Uterus (tissue), 4 donors: ENCODE data around the gene TNS4. TPM values are rescaled to one million over a fixed set of nuclear protein-coding genes. Genes with fewer than 3 reads are reported as not detected.
A peak's percentile ranks its signal among the peaks of the same experiment; 100 is the strongest.

Experiments
- DNase-seq, 2 donors: peaks; one replicate each; pipeline ENCODE4 v3.0.0-alpha.2; 2019 to 2020
- H3K27ac ChIP-seq, 2 donors: fragments of 200-600 bp; sonication (generic); 1 replicate in 1 of 2; 2 replicates in 1 of 2; pipeline ENCODE4 v1.5.1; 2016 to 2018
- H3K27me3 ChIP-seq, 2 donors: fragments of 200-600 bp; sonication (generic); one replicate each; pipeline ENCODE4 v1.5.1; 2018 to 2019; ENCODE audit warnings: control low read depth in 1 of 2
- H3K36me3 ChIP-seq, 2 donors: fragments of 200-600 bp; sonication (generic); one replicate each; pipeline ENCODE4 v1.5.1; 2019; ENCODE audit warnings: control low read depth in 1 of 2
- H3K4me1 ChIP-seq, 2 donors: fragments of 200-600 bp; sonication (generic); one replicate each; pipeline ENCODE4 v1.5.1; 2018 to 2019; ENCODE audit warnings: control low read depth in 1 of 2
- H3K4me3 ChIP-seq, 2 donors: fragments of 200-600 bp; sonication (generic); 1 replicate in 1 of 2; 2 replicates in 1 of 2; pipeline ENCODE4 v1.5.1; 2018 to 2019; ENCODE audit warnings: mild to moderate bottlenecking in 1 of 2
- H3K9me3 ChIP-seq, 2 donors: fragments of 200-600 bp; sonication (generic); one replicate each; pipeline ENCODE4 v1.5.1; 2019; ENCODE audit warnings: control low read depth in 1 of 2
- CTCF ChIP-seq, 4 experiments: fragments of 200-600 bp in 2 of 4; fragments of 450-650 bp in 2 of 4; sonication (generic) in 2 of 4; IDR thresholded peaks; one replicate each; pipeline ENCODE4 v1.5.1; 2016 to 2019; ENCODE audit warnings: antibody characterized with exemption in 4 of 4, mild to moderate bottlenecking in 2 of 4, moderate library complexity in 1 of 4
- POLR2A ChIP-seq, 2 donors: fragments of 450-650 bp; IDR thresholded peaks; one replicate each; pipeline ENCODE4 v1.6.1; 2016; ENCODE audit warnings: antibody characterized with exemption in 2 of 2, mild to moderate bottlenecking in 1 of 2, moderate library complexity in 1 of 2
- intact Hi-C: fragments of 100-400 bp; cut with DNase I; formaldehyde crosslinking; loops from one replicate; pipeline ENCODE4 v1.15.1; 2023; ENCODE audit warnings: low total_unique reads
- total RNA-seq, 4 donors: library from RNA; depleted of rRNA in 3 of 4; stranded (reverse); fragments of >200 nt in 3 of 4; gene quantifications; one replicate each; pipeline versions ENCODE4 v1.1.0 to v1.2.4, GENCODE V29; 2014 to 2023
- donor health status: DM: yes; HTN: yes; CAD: no.

TNS4 gene
- total RNA-seq, 4 donors from 2014 or later, result 0.09 to 2.6 (median 0.28) TPM; not detected in 1

GRCh38 chr17:40467281-40467867 is 34.0 kb downstream of the TNS4 start:
- H3K4me1 ChIP-seq, result peaks cover 5 to 21% of the 10 kb centered on the region in 2 donors
- TF ChIP-seq CTCF (IDR thresholded peaks at IDR 0.05) (no peak), POLR2A (IDR thresholded peaks at IDR 0.05) (no peak)
- no peak for DNase-seq
- intact Hi-C loops, result no loop called here
- H3K9me3 ChIP-seq, result no peaks in the 10 kb centered on the region
- no peak overlapping the region for H3K4me3 ChIP-seq
- H3K36me3 ChIP-seq, result no peaks in the 10 kb centered on the region
- no peak overlapping the region for H3K27ac ChIP-seq
- H3K27me3 ChIP-seq, result no peaks in the 10 kb centered on the region

- Histone ChIP-seq H3K27me3 (no peaks in the 10 kb centered on the region), H3K4me3 (no peak overlapping the region), H3K4me1 (peaks cover 13 to 21% of the 10 kb centered on the region in 2 donors), H3K27ac (no peak overlapping the region), H3K9me3 (no peaks in the 10 kb centered on the region), H3K36me3 (no peaks in the 10 kb centered on the region)
- TF ChIP-seq CTCF (IDR thresholded peaks at IDR 0.05) (no peak), POLR2A (IDR thresholded peaks at IDR 0.05) (no peak)
- intact Hi-C loops, result no loop called here
- no peak for DNase-seq
These were observed 35.0 kb downstream of the TNS4 start for GRCh38 chr17:40466298-40466971.

- no peaks in the 10 kb centered on the region for H3K36me3 ChIP-seq
- peaks cover 13 to 18% of the 10 kb centered on the region in 2 donors for H3K4me1 ChIP-seq
- H3K27ac ChIP-seq, result peak overlapping the region; percentile 70 to 84
- H3K4me3 ChIP-seq, result no peak overlapping the region
- TF ChIP-seq POLR2A (IDR thresholded peaks at IDR 0.05) (no peak), CTCF (IDR thresholded peaks at IDR 0.05) (no peak)
- H3K27me3 ChIP-seq, result no peaks in the 10 kb centered on the region
- DNase-seq, result no peak
- H3K9me3 ChIP-seq, result no peaks in the 10 kb centered on the region
- intact Hi-C loops, result no loop called here
These were observed 37.0 kb downstream of the TNS4 start for GRCh38 chr17:40464392-40464855.

- TF ChIP-seq POLR2A (IDR thresholded peaks at IDR 0.05), result no peak
- no peak for TF ChIP-seq CTCF (IDR thresholded peaks at IDR 0.05)
- no peaks in the 10 kb centered on the region for H3K9me3 ChIP-seq
- peak overlapping the region; percentile 70 to 84 for H3K27ac ChIP-seq
- no peaks in the 10 kb centered on the region for H3K27me3 ChIP-seq
- intact Hi-C loops, result no loop called here
- no peak overlapping the region for H3K4me3 ChIP-seq
- H3K4me1 ChIP-seq, result peaks cover 13 to 21% of the 10 kb centered on the region in 2 donors
- no peaks in the 10 kb centered on the region for H3K36me3 ChIP-seq
- DNase-seq, result no peak
These were observed 38.3 kb downstream of the TNS4 start for GRCh38 chr17:40463122-40463550.
